HG03521 (cell line): ENCODE results near the gene VPS33B.
"Not testable (repeated sequence)": the region's sequence is repeated elsewhere in the genome, so short reads cannot be mapped to it uniquely, and the experiment has no call there.

ENCODE experiments used
- ATAC-seq: cut with Tn5 transposase; IDR thresholded peaks from one replicate; pipeline ENCODE4 v1.9.1; 2021; ENCODE audit warnings: mild to moderate bottlenecking, moderate library complexity; ENCODE audit not compliant: unreplicated experiment

Gene VPS33B

GRCh38 chr15:91022075-91022831 is at the start of gene VPS33B:
Gene VPS33B, minus strand, starts transcription at chr15:91022594. Its CDS starts 345 bp downstream, at chr15:91022249.
- peak; percentile 46 for ATAC-seq

DNA sequence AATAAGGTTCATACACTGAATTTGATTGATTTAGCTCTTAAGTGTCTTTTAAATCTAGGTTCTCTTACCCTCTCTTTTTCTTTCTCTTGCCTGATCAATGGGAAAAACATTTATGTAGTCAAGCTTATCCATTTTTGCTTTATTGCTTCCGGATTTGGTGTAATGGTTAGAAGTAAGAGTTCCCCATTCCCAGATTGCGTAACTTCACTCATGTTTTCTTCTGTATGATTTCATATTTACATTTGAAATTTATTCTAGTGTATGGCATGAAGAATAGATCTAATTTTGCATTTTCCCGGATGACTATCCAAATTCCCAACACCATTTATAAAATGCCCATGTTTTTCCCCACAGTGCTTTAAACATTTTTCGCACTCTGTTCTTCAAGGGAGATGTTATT is 49.8 kb upstream of the VPS33B start:
- no peak for ATAC-seq

DNA sequence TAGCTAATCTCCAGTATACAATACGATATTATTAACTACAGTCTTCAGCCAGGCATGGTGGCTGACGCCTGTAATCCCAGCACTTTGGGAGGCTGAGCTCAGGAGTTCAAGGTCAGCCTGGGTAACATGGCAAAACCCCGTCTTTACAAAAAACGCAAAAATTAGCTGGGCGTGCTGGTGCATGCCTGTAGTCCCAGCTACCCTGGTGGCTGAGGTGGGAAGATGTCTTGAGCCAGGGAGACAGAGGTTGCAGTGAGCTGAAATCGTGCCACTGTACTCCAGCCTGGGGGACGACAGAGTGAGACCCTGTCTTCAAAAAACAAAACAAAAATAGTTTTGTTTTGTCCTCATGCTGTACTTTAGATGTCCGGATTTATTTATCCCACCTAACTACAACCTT is 48.5 kb upstream of the VPS33B start:
- ATAC-seq: no peak

- ATAC-seq: no peak
Measured at GRCh38 chr15:91068966-91069365, 46.6 kb upstream of the VPS33B start.

DNA sequence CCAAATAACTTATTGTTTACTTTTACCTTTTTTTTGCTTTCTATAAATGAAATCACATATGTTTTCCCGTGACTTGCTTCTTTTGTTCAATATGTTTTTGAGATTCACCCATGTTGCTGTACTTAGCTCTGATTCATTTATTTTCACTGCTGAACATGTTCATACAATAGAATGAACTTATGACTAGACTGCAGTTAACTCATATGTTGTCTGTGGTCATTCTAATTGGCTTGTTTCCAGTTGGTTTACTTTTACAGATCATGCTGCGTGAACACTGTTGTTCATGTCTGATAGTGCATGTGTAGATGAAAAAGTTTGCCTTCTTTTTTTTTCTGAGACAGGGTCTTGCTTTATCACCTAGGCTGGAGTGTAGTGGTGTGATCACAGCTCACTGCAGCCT is 46.0 kb upstream of the VPS33B start:
- ATAC-seq: no peak

- ATAC-seq: no peak
Measured at GRCh38 chr15:91067036-91067435, 44.6 kb upstream of the VPS33B start.

DNA sequence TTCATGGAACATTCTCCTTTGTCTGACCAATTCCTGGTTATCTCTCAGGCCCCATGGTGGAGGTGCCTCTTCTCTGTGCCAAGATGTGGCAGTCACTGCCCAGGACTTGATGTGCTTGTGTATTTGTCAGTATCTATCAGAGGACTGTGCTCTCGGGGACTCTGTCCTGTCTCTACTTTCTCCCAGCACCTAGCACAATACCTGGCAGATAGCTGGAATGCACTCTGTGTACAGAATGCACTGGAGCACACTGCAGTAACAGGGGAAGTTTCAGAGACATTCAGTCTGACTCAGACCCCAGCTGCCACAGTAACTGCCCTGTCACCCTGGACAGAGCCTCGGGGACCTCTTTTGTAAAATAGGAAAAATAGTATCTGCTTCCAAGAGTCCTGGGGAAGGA is 43.1 kb upstream of the VPS33B start:
- ATAC-seq: no peak

- ATAC-seq: no peak
Measured at GRCh38 chr15:91061997-91062396, 39.6 kb upstream of the VPS33B start.

GRCh38 chr15:91061230-91061629 is 38.8 kb upstream of the VPS33B start:
- no peak for ATAC-seq

- ATAC-seq: no peak
Measured at GRCh38 chr15:91055548-91056331, 33.3 kb upstream of the VPS33B start.

DNA sequence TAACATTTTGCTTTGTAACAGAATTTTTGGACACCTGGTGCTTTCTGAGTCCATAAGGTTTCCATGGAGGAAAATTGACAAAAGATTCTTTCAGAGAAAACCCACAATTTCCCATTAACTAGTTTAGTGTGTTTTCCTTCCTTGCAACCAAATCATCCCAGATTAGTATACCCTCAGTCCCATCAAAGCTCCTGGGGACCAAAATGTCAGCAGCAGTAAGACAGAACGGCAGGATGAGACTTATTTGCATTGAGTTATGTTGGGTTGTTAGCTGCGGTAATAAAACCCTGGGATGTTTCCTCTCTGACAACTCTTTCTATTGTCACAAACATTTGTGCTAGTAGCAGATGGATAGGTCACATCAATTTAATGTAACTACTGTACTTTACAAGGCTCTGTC is 32.4 kb upstream of the VPS33B start:
- ATAC-seq: no peak

DNA sequence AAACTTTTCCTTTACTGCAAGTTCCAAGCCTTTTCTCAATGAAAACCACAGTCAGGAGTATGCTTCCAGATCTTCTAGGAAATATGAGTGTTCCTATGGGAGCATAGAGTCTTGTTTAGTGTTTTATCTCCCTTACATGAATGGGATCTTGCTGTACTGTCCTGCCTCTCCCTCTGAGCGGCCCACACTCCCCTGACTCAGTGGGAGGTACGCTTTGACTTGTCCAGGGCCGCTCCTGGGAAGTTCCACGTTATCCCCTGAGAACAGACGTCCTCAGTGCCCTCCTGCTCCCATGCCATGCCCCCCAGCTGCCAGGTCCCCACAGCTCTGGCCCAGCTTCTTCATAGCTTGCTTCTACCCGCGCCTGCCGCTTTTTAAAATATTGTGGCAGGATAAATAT is 28.9 kb upstream of the VPS33B start:
- no peak for ATAC-seq

GRCh38 chr15:91050128-91050455 is 27.7 kb upstream of the VPS33B start:
- no peak for ATAC-seq

DNA sequence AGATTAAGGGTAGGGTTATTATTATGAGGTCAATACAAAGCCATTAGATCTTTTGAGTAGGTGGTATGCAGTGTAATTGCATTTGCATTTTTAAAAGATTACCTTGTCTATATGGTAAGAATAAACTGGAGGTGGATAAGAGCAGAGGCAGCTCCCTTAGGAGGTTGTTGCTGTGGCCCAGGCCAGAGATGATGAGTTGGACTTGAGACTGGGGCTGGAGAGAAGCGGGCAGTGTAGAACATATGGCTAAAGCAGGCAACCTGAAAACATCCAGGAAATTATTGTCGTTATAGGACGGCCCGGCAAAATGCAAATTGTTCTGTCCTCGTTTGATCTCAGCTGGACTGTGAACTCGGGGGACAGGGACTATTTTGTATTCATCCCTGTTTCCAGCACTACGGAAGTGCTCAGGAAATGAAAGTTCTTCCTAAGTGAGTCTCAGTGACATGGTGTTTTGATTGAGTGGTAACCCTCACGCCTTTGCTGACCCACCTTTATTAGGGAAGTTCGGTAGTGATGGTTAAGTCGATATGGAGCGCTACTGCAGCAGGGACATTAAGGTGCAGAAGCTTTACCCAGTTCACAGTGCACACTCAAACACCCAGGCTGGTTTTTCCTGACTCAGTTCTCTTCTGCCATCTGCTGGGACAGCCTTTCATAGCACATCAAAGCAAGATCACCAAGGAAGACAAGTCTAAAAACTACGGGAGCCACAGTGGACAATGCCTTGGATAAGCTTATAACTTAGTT is 27.2 kb upstream of the VPS33B start:
- ATAC-seq: no peak

- no peak for ATAC-seq
Measured at GRCh38 chr15:91047545-91048199, 25.3 kb upstream of the VPS33B start.

DNA sequence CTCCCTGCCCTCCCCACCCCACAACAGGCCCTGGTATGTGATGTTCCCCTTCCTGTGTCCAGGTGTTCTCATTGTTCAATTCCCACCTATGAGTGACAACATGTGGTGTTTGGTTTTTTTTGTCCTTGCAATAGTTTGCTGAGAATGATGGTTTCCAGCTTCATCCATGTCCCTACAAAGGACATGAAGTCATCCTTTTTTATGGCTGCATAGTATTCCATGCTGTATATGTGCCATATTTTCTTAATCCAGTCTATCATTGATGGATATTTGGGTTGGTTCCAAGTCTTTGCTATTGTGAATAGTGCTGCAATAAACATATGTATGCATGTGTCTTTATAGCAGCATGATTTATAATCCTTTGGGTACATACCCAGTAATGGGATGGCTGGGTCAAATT is 23.7 kb upstream of the VPS33B start:
- ATAC-seq: not testable (repeated sequence)

DNA sequence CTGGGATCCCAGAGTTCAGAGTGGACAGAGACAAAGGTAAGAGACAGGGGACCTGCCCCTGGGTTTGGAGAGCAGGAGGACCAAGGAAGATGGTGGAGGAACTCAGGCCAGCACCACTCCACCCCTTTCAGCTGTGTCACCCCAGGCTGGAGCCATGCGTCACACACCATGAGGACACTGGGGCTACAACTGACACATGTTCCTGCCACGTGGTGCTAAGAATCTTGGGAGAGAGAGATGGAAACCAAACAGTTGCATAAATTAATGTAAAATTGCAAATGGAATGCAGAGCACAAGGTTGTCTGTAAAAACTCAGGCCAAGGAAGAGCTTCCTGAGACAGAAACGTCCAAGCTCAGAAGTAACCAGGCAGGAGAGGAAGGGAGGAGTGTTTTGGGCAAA is 22.7 kb upstream of the VPS33B start:
- ATAC-seq: no peak

- ATAC-seq: no peak
Measured at GRCh38 chr15:91043202-91043874, 20.9 kb upstream of the VPS33B start.

DNA sequence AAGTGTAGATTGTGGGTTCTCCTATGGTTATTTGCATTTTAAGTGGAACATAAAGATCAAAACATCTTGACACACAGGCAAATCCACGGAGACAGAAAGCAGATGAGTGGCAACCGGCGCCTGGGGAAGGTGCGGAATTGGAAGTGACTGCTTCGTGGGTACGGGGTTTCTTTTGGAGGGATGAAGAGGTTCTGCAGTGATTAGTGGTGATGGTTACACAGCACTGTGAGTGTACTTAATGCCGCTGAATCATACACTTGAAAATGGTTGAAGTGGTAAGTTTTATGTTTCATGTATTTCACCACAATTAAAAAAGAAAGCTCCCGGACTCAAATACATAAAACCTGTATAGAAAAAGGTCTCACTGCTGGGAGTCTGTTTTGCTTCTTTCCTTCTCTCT is 18.5 kb upstream of the VPS33B start:
- no peak for ATAC-seq

DNA sequence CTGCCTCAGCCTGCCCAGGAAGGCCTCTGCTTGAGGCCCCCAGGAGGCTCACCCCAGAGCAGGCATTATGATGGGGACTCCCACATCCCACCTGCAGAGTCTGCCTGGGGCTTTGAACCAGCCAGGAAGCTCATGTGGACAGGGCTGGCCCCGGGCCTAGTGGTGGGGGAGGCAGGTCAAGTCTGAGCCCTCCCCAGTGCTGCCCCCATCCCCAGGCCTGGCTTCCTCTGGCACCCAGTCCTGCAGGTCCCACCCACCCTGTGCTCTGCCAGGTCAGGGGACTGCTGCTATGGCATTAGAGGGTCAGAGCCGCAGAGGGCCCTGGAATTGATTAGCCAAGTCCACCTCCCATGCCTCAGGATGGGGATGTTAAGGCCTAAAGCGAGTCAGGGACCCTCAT is 17.6 kb upstream of the VPS33B start:
- no peak for ATAC-seq
